GM13977 (cell line): ENCODE data around the gene CRABP2.

Experiments used
- DNase-seq: peaks from one replicate; pipeline ENCODE4 v3.0.0; 2012; ENCODE audit warnings: low spot score
- CTCF ChIP-seq: IDR thresholded peaks from 2 replicates; pipeline ENCODE4 v1.5.1; 2012; ENCODE audit warnings: mild to moderate bottlenecking, control low read depth; ENCODE audit not compliant: insufficient read depth; ENCODE audit errors: extremely low read depth, missing control alignments
- in situ Hi-C: fragments of 300-500 bp; cut with MboI; formaldehyde crosslinking; loops from one replicate; pipeline ENCODE4 v1.12.0; 2022; ENCODE audit warnings: low sequenced_read_pairs, low pct_unique_long_range_greater_than_20kb, mixed read lengths, inconsistent platforms; ENCODE audit not compliant: unreplicated experiment

CRABP2 gene

GRCh38 chr1:156662005-156662799, 43.2 kb downstream of the CRABP2 start:
- no peak for DNase-seq
- no peak for TF ChIP-seq CTCF
- in situ Hi-C loops = no loop called here

GRCh38 chr1:156660752-156661112, 44.7 kb downstream of the CRABP2 start:
- no peak for DNase-seq
- no peak for TF ChIP-seq CTCF
- in situ Hi-C loops = no loop called here

GRCh38 chr1:156659988-156660751, 45.2 kb downstream of the CRABP2 start:
- DNase-seq = peak; percentile 98
- in situ Hi-C loops = no loop called here
- TF ChIP-seq CTCF = peak; percentile 100

- DNase-seq = no peak
- in situ Hi-C loops = no loop called here
- TF ChIP-seq CTCF = no peak
These were observed 45.8 kb downstream of the CRABP2 start for GRCh38 chr1:156659661-156659987.

GRCh38 chr1:156658945-156659574, 46.3 kb downstream of the CRABP2 start:
- in situ Hi-C loops = no loop called here
- no peak for DNase-seq
- no peak for TF ChIP-seq CTCF

GRCh38 chr1:156658496-156658895, 46.9 kb downstream of the CRABP2 start:
- no peak for DNase-seq
- in situ Hi-C loops = no loop called here
- TF ChIP-seq CTCF = no peak
